HEK293 (cell line): ENCODE data around the gene ERMN.

Source experiments
- CTCF ChIA-PET: fragments of 350-600 bp; formaldehyde crosslinking; extraction: SDS; loops from one replicate; lab custom pipeline; 2021; ENCODE audit warnings: antibody characterized with exemption; lab: Yijun Ruan, JAX
- POLR2A ChIA-PET: fragments of 300-600 bp; formaldehyde crosslinking; extraction: SDS; loops from one replicate; lab custom pipeline; 2020; ENCODE audit warnings: antibody characterized with exemption, inconsistent platforms; lab: Yijun Ruan, JAX
- H3K27ac ChIP-seq: fragments of 200-500 bp; sonication (Bioruptor generic); 2 replicates; pipeline ENCODE4 v1.5.1; 2014; ENCODE audit warnings: low read depth, low read length, control low read depth, inconsistent platforms; ENCODE audit errors: extremely low read depth
- H3K36me3 ChIP-seq, 2 experiments: fragments of 200-500 bp in 1 of 2; sonication (Bioruptor generic) in 1 of 2; 1 replicate in 1 of 2; 2 replicates in 1 of 2; pipeline ENCODE4 v1.5.1; 2014 to 2017; ENCODE audit warnings: inconsistent platforms in 2 of 2, low read length in 2 of 2; ENCODE audit not compliant: control insufficient read depth in 2 of 2, insufficient read depth in 1 of 2
- H3K4me1 ChIP-seq: fragments of 200-500 bp; sonication (Bioruptor generic); 2 replicates; pipeline ENCODE4 v1.5.1; 2014; ENCODE audit warnings: mild to moderate bottlenecking, low read length, inconsistent platforms; ENCODE audit not compliant: control insufficient read depth, insufficient read depth
- H3K4me3 ChIP-seq: 2 replicates; pipeline ENCODE4 v1.5.1; 2011; ENCODE audit warnings: low read depth, mild to moderate bottlenecking, control low read depth, low read length, moderate library complexity
- H3K9me3 ChIP-seq: fragments of 200-500 bp; sonication (Bioruptor generic); 2 replicates; pipeline ENCODE4 v1.5.1; 2014; ENCODE audit warnings: low read depth, low read length, inconsistent platforms; ENCODE audit not compliant: control insufficient read depth, insufficient read depth
- BCL11B ChIP-seq: fragments of 450-650 bp; formaldehyde crosslinking; IDR thresholded peaks from 2 replicates; pipeline ENCODE4 v1.5.1; 2016; ENCODE audit warnings: low read depth, missing biosample characterization, missing genetic modification characterization
- OSR2 ChIP-seq: fragments of 450-650 bp; formaldehyde crosslinking; IDR thresholded peaks from 2 replicates; pipeline ENCODE4 v1.5.1; 2016; ENCODE audit warnings: missing biosample characterization, missing genetic modification characterization
- ZBTB8A ChIP-seq: fragments of 450-650 bp; formaldehyde crosslinking; IDR thresholded peaks from 2 replicates; pipeline ENCODE4 v1.5.1; 2016; ENCODE audit warnings: missing biosample characterization, missing genetic modification characterization
- ZFHX2 ChIP-seq: fragments of 450-650 bp; formaldehyde crosslinking; conservative IDR thresholded peaks from 2 replicates; pipeline ENCODE4 v1.5.1; 2016; ENCODE audit warnings: missing biosample characterization, missing genetic modification characterization
- ZNF174 ChIP-seq: fragments of 450-650 bp; formaldehyde crosslinking; IDR thresholded peaks from 2 replicates; pipeline ENCODE4 v1.5.0; 2017; ENCODE audit warnings: missing biosample characterization, mild to moderate bottlenecking, missing genetic modification characterization
- ZNF2 ChIP-seq: fragments of 450-650 bp; formaldehyde crosslinking; IDR thresholded peaks from 2 replicates; pipeline ENCODE4 v1.5.1; 2016; ENCODE audit warnings: missing biosample characterization, missing genetic modification characterization
- ZNF266 ChIP-seq: fragments of 450-650 bp; formaldehyde crosslinking; IDR thresholded peaks from 2 replicates; pipeline ENCODE4 v1.5.1; 2016; ENCODE audit warnings: missing biosample characterization, missing genetic modification characterization, low read depth
- ZNF302 ChIP-seq: fragments of 450-650 bp; formaldehyde crosslinking; IDR thresholded peaks from 2 replicates; pipeline ENCODE4 v1.5.1; 2016; ENCODE audit warnings: missing biosample characterization, missing genetic modification characterization, low read depth
- ZNF324 ChIP-seq: fragments of 450-650 bp; formaldehyde crosslinking; IDR thresholded peaks from 2 replicates; pipeline ENCODE4 v1.5.1; 2016; ENCODE audit warnings: missing biosample characterization, missing genetic modification characterization
- ZNF37A ChIP-seq: fragments of 450-650 bp; IDR thresholded peaks from 2 replicates; pipeline ENCODE4 v1.5.1; 2018; ENCODE audit warnings: missing biosample characterization, missing genetic modification characterization
- ZNF596 ChIP-seq: fragments of 450-650 bp; IDR thresholded peaks from 2 replicates; pipeline ENCODE4 v1.5.0; 2018; ENCODE audit warnings: missing biosample characterization, mild to moderate bottlenecking, missing genetic modification characterization, moderate library complexity
- ZNF623 ChIP-seq: fragments of 450-650 bp; formaldehyde crosslinking; IDR thresholded peaks from 2 replicates; pipeline ENCODE4 v1.5.1; 2016; ENCODE audit warnings: missing biosample characterization, missing genetic modification characterization
- ZNF701 ChIP-seq: fragments of 450-650 bp; formaldehyde crosslinking; IDR thresholded peaks from 2 replicates; pipeline ENCODE4 v1.5.1; 2016; ENCODE audit warnings: missing biosample characterization, missing genetic modification characterization
- TF ChIP-seq, protein P1 (sequence below): fragments of 450-650 bp; formaldehyde crosslinking; IDR thresholded peaks from 2 replicates; pipeline ENCODE4 v1.5.1; 2017; ENCODE audit warnings: missing biosample characterization, missing genetic modification characterization
- TF ChIP-seq, protein P2 (sequence below): fragments of 450-650 bp; formaldehyde crosslinking; conservative IDR thresholded peaks from 2 replicates; pipeline ENCODE4 v1.5.1; 2016; ENCODE audit warnings: low read depth, missing biosample characterization, missing genetic modification characterization
- TF ChIP-seq, protein P3 (sequence below): fragments of 450-650 bp; formaldehyde crosslinking; IDR thresholded peaks from 2 replicates; pipeline ENCODE4 v1.5.1; 2017; ENCODE audit warnings: missing biosample characterization, missing genetic modification characterization
- TF ChIP-seq, protein P4 (sequence below): fragments of 450-650 bp; formaldehyde crosslinking; IDR thresholded peaks from 2 replicates; pipeline ENCODE4 v1.5.1; 2016; ENCODE audit warnings: missing biosample characterization, missing genetic modification characterization
- TF ChIP-seq, protein P5 (sequence below): fragments of 450-650 bp; formaldehyde crosslinking; IDR thresholded peaks from 2 replicates; pipeline ENCODE4 v1.5.1; 2016; ENCODE audit warnings: missing biosample characterization, missing genetic modification characterization

Gene ERMN

DNA sequence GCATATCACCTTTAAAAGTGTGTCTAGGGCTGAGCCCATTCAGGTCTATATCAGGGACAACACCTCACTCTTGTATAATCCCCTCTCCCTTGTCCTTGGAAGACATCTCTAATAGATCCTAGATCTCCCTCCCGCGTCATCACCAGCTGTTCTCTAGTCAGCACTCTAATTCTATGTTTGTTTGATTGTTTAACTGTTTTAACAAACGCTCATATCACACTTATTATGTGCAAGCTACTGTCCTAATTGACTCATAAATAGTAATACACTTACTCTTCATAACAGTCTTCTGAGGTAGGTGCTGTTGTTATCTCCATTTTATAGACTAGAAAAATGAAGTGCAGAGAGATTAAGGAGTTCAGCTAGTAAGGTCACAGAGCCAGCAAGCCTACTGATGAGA lies 1.6 kb upstream of the ERMN start (continued):
- TF ChIP-seq ZNF266 (tag by site-specific recombination): no peak
- TF ChIP-seq, protein P1, sequence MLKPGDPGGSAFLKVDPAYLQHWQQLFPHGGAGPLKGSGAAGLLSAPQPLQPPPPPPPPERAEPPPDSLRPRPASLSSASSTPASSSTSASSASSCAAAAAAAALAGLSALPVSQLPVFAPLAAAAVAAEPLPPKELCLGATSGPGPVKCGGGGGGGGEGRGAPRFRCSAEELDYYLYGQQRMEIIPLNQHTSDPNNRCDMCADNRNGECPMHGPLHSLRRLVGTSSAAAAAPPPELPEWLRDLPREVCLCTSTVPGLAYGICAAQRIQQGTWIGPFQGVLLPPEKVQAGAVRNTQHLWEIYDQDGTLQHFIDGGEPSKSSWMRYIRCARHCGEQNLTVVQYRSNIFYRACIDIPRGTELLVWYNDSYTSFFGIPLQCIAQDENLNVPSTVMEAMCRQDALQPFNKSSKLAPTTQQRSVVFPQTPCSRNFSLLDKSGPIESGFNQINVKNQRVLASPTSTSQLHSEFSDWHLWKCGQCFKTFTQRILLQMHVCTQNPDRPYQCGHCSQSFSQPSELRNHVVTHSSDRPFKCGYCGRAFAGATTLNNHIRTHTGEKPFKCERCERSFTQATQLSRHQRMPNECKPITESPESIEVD: no peak
- TF ChIP-seq, protein P2, sequence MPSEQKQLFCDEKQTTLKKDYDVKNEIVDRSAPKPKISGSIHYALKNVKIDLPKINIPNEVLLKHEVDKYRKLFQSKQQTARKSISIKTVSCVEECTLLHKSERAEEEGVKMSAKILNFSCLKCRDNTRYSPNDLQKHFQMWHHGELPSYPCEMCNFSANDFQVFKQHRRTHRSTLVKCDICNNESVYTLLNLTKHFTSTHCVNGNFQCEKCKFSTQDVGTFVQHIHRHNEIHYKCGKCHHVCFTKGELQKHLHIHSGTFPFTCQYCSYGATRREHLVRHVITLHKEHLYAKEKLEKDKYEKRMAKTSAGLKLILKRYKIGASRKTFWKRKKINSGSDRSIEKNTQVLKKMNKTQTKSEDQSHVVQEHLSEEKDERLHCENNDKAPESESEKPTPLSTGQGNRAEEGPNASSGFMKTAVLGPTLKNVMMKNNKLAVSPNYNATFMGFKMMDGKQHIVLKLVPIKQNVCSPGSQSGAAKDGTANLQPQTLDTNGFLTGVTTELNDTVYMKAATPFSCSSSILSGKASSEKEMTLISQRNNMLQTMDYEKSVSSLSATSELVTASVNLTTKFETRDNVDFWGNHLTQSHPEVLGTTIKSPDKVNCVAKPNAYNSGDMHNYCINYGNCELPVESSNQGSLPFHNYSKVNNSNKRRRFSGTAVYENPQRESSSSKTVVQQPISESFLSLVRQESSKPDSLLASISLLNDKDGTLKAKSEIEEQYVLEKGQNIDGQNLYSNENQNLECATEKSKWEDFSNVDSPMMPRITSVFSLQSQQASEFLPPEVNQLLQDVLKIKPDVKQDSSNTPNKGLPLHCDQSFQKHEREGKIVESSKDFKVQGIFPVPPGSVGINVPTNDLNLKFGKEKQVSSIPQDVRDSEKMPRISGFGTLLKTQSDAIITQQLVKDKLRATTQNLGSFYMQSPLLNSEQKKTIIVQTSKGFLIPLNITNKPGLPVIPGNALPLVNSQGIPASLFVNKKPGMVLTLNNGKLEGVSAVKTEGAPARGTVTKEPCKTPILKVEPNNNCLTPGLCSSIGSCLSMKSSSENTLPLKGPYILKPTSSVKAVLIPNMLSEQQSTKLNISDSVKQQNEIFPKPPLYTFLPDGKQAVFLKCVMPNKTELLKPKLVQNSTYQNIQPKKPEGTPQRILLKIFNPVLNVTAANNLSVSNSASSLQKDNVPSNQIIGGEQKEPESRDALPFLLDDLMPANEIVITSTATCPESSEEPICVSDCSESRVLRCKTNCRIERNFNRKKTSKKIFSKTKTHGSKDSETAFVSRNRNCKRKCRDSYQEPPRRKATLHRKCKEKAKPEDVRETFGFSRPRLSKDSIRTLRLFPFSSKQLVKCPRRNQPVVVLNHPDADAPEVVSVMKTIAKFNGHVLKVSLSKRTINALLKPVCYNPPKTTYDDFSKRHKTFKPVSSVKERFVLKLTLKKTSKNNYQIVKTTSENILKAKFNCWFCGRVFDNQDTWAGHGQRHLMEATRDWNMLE (tag by site-specific recombination): no peak
- no peak for TF ChIP-seq ZNF623 (tag by site-specific recombination)
- no peak for TF ChIP-seq OSR2 (tag by site-specific recombination)
- TF ChIP-seq ZBTB8A (tag by site-specific recombination): no peak
- no peak for TF ChIP-seq BCL11B
- TF ChIP-seq, protein P3, sequence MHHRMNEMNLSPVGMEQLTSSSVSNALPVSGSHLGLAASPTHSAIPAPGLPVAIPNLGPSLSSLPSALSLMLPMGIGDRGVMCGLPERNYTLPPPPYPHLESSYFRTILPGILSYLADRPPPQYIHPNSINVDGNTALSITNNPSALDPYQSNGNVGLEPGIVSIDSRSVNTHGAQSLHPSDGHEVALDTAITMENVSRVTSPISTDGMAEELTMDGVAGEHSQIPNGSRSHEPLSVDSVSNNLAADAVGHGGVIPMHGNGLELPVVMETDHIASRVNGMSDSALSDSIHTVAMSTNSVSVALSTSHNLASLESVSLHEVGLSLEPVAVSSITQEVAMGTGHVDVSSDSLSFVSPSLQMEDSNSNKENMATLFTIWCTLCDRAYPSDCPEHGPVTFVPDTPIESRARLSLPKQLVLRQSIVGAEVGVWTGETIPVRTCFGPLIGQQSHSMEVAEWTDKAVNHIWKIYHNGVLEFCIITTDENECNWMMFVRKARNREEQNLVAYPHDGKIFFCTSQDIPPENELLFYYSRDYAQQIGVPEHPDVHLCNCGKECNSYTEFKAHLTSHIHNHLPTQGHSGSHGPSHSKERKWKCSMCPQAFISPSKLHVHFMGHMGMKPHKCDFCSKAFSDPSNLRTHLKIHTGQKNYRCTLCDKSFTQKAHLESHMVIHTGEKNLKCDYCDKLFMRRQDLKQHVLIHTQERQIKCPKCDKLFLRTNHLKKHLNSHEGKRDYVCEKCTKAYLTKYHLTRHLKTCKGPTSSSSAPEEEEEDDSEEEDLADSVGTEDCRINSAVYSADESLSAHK (tag by site-specific recombination): no peak

DNA sequence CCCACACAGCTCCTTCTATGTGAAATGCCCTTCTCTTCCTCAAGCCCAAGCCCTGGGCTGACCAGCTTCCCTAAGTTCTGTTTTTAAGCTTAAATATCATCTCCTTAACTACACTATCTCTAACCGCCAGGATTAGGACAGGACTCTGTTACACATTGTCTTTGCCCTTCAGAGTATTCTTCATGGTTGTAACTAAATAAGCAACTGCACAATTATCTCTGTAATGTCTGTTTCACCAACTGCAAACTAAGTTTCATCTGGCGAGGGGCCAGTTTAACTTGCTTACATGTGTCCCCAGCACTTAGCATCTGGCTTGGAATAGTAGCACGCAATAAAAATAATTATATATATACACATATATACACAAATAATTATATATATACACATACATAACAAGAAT lies 1.1 kb upstream of the ERMN start:
- Histone ChIP-seq H3K4me1 (no peaks in the 10 kb centered on the region), H3K9me3 (no peaks in the 10 kb centered on the region), H3K27ac (no peak overlapping the region), H3K36me3 (no peaks in the 10 kb centered on the region), H3K4me3 (no peak overlapping the region)
- ChIA-PET POLR2A (no interaction called here), CTCF (interaction anchor here (0.8 to 7.0 kb wide), 19 partner anchors 9 to 168 kb away, joined by 3 to 100 read pairs (median 5); partner anchors contain the start of gene GALNT5)
- TF ChIP-seq, protein P1: no peak
- no peak for TF ChIP-seq ZNF701 (tag by site-specific recombination)
- no peak for TF ChIP-seq ZNF37A
- no peak for TF ChIP-seq ZNF324
- TF ChIP-seq, protein P4, sequence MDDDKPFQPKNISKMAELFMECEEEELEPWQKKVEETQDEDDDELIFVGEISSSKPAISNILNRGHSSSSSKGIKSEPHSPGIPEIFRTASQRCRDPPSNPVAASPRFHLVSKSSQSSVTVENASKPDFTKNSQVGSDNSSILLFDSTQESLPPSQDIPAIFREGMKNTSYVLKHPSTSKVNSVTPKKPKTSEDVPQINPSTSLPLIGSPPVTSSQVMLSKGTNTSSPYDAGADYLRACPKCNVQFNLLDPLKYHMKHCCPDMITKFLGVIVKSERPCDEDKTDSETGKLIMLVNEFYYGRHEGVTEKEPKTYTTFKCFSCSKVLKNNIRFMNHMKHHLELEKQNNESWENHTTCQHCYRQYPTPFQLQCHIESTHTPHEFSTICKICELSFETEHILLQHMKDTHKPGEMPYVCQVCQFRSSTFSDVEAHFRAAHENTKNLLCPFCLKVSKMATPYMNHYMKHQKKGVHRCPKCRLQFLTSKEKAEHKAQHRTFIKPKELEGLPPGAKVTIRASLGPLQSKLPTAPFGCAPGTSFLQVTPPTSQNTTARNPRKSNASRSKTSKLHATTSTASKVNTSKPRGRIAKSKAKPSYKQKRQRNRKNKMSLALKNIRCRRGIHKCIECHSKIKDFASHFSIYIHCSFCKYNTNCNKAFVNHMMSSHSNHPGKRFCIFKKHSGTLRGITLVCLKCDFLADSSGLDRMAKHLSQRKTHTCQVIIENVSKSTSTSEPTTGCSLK (tag by site-specific recombination): no peak
- TF ChIP-seq ZNF2: no peak
- TF ChIP-seq ZNF596 (tag by site-specific recombination): no peak
- no peak for TF ChIP-seq ZNF302 (tag by site-specific recombination)
- no peak for TF ChIP-seq ZFHX2 (tag by site-specific recombination)
- no peak for TF ChIP-seq ZNF174 (tag by site-specific recombination)
- TF ChIP-seq, protein P5, sequence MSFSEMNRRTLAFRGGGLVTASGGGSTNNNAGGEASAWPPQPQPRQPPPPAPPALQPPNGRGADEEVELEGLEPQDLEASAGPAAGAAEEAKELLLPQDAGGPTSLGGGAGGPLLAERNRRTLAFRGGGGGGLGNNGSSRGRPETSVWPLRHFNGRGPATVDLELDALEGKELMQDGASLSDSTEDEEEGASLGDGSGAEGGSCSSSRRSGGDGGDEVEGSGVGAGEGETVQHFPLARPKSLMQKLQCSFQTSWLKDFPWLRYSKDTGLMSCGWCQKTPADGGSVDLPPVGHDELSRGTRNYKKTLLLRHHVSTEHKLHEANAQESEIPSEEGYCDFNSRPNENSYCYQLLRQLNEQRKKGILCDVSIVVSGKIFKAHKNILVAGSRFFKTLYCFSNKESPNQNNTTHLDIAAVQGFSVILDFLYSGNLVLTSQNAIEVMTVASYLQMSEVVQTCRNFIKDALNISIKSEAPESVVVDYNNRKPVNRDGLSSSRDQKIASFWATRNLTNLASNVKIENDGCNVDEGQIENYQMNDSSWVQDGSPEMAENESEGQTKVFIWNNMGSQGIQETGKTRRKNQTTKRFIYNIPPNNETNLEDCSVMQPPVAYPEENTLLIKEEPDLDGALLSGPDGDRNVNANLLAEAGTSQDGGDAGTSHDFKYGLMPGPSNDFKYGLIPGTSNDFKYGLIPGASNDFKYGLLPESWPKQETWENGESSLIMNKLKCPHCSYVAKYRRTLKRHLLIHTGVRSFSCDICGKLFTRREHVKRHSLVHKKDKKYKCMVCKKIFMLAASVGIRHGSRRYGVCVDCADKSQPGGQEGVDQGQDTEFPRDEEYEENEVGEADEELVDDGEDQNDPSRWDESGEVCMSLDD: no peak
